ENCODE measurements around the gene TMEM129.
A peak's percentile ranks its signal among the peaks of the same experiment; 100 is the strongest.

Gene TMEM129

GRCh38 chr4:1746919-1747602 lies 25.9 kb upstream of the TMEM129 start:
- Histone ChIP-seq H3K4me2 (ENCODE audit: insufficient read depth, low read length) (no peak overlapping the region), H3K9ac (ENCODE audit: low read depth, low read length) (no peak overlapping the region), H3K36me3 (ENCODE audit: insufficient read depth, low read length) (peaks cover 30% of the 10 kb centered on the region), H3K79me2 (ENCODE audit: insufficient read depth, low read length) (no peaks in the 10 kb centered on the region; the same call in 1 of the 2 replicates), H3K4me3 (ENCODE audit: low read depth in 1 of 2, low read length in 2 of 2) (no peak overlapping the region), H3K4me1 (ENCODE audit: insufficient read depth, low read length) (peaks cover 6% of the 10 kb centered on the region), H3K27me3 (ENCODE audit: insufficient read depth, low read length, poor library complexity) (no peaks in the 10 kb centered on the region), H3K9me3 (ENCODE audit: insufficient read depth, low read length, severe bottlenecking) (no peaks in the 10 kb centered on the region), H3K27ac (ENCODE audit: low read length) (no peak overlapping the region), H4K20me1 (ENCODE audit: insufficient read depth, low read length) (peaks cover 32% of the 10 kb centered on the region), H2AFZ (ENCODE audit: low read depth, low read length) (no peak overlapping the region)
- TF ChIP-seq EZH2 (IDR thresholded peaks at IDR 0.05; ENCODE audit: borderline replicate concordance, low read depth, low read length, severe bottlenecking), result no peak
- TF ChIP-seq, protein P1, sequence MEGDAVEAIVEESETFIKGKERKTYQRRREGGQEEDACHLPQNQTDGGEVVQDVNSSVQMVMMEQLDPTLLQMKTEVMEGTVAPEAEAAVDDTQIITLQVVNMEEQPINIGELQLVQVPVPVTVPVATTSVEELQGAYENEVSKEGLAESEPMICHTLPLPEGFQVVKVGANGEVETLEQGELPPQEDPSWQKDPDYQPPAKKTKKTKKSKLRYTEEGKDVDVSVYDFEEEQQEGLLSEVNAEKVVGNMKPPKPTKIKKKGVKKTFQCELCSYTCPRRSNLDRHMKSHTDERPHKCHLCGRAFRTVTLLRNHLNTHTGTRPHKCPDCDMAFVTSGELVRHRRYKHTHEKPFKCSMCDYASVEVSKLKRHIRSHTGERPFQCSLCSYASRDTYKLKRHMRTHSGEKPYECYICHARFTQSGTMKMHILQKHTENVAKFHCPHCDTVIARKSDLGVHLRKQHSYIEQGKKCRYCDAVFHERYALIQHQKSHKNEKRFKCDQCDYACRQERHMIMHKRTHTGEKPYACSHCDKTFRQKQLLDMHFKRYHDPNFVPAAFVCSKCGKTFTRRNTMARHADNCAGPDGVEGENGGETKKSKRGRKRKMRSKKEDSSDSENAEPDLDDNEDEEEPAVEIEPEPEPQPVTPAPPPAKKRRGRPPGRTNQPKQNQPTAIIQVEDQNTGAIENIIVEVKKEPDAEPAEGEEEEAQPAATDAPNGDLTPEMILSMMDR (IDR thresholded peaks at IDR 0.05; ENCODE audit: borderline replicate concordance, extremely low read depth, low read length, poor library complexity, severe bottlenecking), result no peak
- DNase-seq (no peak), ATAC-seq (ENCODE audit: insufficient read depth, low read depth) (no peak)

DNA sequence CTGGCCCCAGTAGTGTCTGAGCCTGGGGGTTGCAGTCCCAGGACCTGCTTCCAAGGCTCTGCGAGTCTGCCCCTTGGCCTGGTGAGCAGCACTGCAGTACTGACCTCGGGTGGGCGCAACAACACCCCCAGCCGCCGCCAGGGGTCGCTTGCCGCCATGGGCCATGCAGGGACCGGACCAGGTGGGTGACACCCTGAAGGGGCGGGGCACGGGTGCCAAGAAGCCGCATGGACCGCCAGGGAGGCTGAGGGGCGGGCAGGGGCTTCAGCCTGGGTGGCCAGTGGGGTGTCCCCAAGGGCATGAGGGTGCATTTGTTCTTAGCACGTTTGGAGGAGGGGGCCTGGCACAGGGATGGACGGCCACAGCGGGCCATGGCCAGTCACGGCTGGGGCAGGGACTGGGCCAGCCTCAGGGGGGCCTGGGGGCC lies 25.2 kb upstream of the TMEM129 start:
- peaks cover 40% of the 10 kb centered on the region for H4K20me1 ChIP-seq (ENCODE audit: insufficient read depth, low read length)
- no peak overlapping the region for H3K27ac ChIP-seq (ENCODE audit: low read length)
- H3K4me3 ChIP-seq (ENCODE audit: low read depth in 1 of 2, low read length in 2 of 2), result no peak overlapping the region
- no peak overlapping the region for H3K9ac ChIP-seq (ENCODE audit: low read depth, low read length)
- H3K79me2 ChIP-seq (ENCODE audit: insufficient read depth, low read length), result no peaks in the 10 kb centered on the region; the same call in 1 of the 2 replicates
- DNase-seq, result peak; percentile 67
- H3K27me3 ChIP-seq (ENCODE audit: insufficient read depth, low read length, poor library complexity), result no peaks in the 10 kb centered on the region
- H3K4me2 ChIP-seq (ENCODE audit: insufficient read depth, low read length), result no peak overlapping the region
- H2AFZ ChIP-seq (ENCODE audit: low read depth, low read length), result no peak overlapping the region
- H3K4me1 ChIP-seq (ENCODE audit: insufficient read depth, low read length), result peaks cover 6% of the 10 kb centered on the region
- peak; percentile 38 for ATAC-seq (ENCODE audit: insufficient read depth, low read depth)
- H3K9me3 ChIP-seq (ENCODE audit: insufficient read depth, low read length, severe bottlenecking), result no peaks in the 10 kb centered on the region
- H3K36me3 ChIP-seq (ENCODE audit: insufficient read depth, low read length), result peaks cover 38% of the 10 kb centered on the region
- TF ChIP-seq, protein P1 (IDR thresholded peaks at IDR 0.05; ENCODE audit: borderline replicate concordance, extremely low read depth, low read length, poor library complexity, severe bottlenecking), result peak; percentile 57
- TF ChIP-seq EZH2 (IDR thresholded peaks at IDR 0.05; ENCODE audit: borderline replicate concordance, low read depth, low read length, severe bottlenecking), result no peak

DNA sequence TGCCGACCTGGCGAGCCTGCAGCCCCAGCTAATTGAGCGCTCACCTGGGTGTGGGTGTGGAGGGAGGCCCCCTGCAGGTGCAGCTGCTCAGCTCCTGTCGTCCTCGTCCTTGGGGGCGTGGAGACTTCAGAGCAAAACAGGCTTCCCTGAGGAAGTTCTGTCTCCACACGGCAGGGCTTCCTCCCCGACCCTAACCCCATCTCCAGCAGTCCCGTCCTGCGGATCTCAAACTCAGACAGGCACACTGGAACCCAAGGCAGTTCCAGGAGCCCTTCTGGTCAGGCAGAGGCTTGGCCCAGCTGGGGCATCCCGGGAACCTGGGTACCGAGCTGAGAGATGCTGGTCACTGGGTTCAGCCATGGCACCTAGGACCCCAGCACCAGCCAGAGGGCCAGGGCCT lies 24.6 kb upstream of the TMEM129 start:
- Histone ChIP-seq H4K20me1 (ENCODE audit: insufficient read depth, low read length) (peaks cover 45% of the 10 kb centered on the region), H3K4me2 (ENCODE audit: insufficient read depth, low read length) (no peak overlapping the region), H3K4me3 (ENCODE audit: low read depth in 1 of 2, low read length in 2 of 2) (no peak overlapping the region), H3K79me2 (ENCODE audit: insufficient read depth, low read length) (no peaks in the 10 kb centered on the region; the same call in 1 of the 2 replicates), H3K9ac (ENCODE audit: low read depth, low read length) (no peak overlapping the region), H3K27ac (ENCODE audit: low read length) (no peak overlapping the region), H3K4me1 (ENCODE audit: insufficient read depth, low read length) (peaks cover 6% of the 10 kb centered on the region), H3K9me3 (ENCODE audit: insufficient read depth, low read length, severe bottlenecking) (no peaks in the 10 kb centered on the region), H2AFZ (ENCODE audit: low read depth, low read length) (no peak overlapping the region), H3K27me3 (ENCODE audit: insufficient read depth, low read length, poor library complexity) (no peaks in the 10 kb centered on the region), H3K36me3 (ENCODE audit: insufficient read depth, low read length) (peaks cover 44% of the 10 kb centered on the region)
- DNase-seq, result no peak
- TF ChIP-seq EZH2 (IDR thresholded peaks at IDR 0.05; ENCODE audit: borderline replicate concordance, low read depth, low read length, severe bottlenecking), result no peak
- TF ChIP-seq, protein P1 (IDR thresholded peaks at IDR 0.05; ENCODE audit: borderline replicate concordance, extremely low read depth, low read length, poor library complexity, severe bottlenecking), result no peak
- no peak for ATAC-seq (ENCODE audit: insufficient read depth, low read depth)
